Activated B cell treated with CpG ODN at 0.5 μM for 24 hours (primary cell): ENCODE data around the gene CNTROB. TPM values are rescaled to one million over a fixed set of nuclear protein-coding genes. Genes with fewer than 3 reads are reported as not detected.

Source experiments
- ATAC-seq: fragments of 200-7000 bp; cut with Tn5 transposase; one replicate; pipeline ENCODE4 v1.10.0; 2021; ENCODE audit warnings: low read depth, mild to moderate bottlenecking, moderate library complexity
- CTCF ChIA-PET: fragments of 350-600 bp; sonication (Branson Sonifier 250); formaldehyde crosslinking; loops from one replicate; lab custom pipeline; 2021; ENCODE audit warnings: antibody characterized with exemption; lab: Charles Lee
- POLR2A ChIA-PET: fragments of 350-600 bp; sonication (Branson Sonifier 250); formaldehyde crosslinking; loops from one replicate; lab custom pipeline; 2021; ENCODE audit warnings: antibody characterized with exemption; lab: Charles Lee
- DNase-seq: peaks from one replicate; pipeline ENCODE4 v3.0.0; 2022
- H3K27ac Mint-ChIP-seq: one replicate; pipeline ENCODE4 v1.8.0; 2020; ENCODE audit warnings: mixed read lengths
- H3K27me3 Mint-ChIP-seq: one replicate; pipeline ENCODE4 v1.8.0; 2021; ENCODE audit warnings: mixed read lengths
- H3K36me3 Mint-ChIP-seq: one replicate; pipeline ENCODE4 v1.8.0; 2021; ENCODE audit warnings: low read depth, mixed read lengths
- H3K4me1 Mint-ChIP-seq: one replicate; pipeline ENCODE4 v1.8.0; 2021; ENCODE audit warnings: mixed read lengths
- H3K4me3 Mint-ChIP-seq: one replicate; pipeline ENCODE4 v1.8.0; 2020; ENCODE audit warnings: mild to moderate bottlenecking, mixed read lengths
- H3K9me3 Mint-ChIP-seq: one replicate; pipeline ENCODE4 v1.8.0; 2020; ENCODE audit warnings: mixed read lengths
- CTCF ChIP-seq: fragments of 200-600 bp; IDR thresholded peaks from one replicate; pipeline ENCODE4 v1.8.0; 2022; ENCODE audit warnings: antibody characterized with exemption, mild to moderate bottlenecking
- intact Hi-C: fragments of 100-400 bp; cut with micrococcal nuclease; formaldehyde crosslinking; loops from one replicate; pipeline ENCODE4 v1.15.1; 2024
- total RNA-seq: library from RNA; stranded (reverse); gene quantifications from 2 replicates; pipeline ENCODE4 v1.2.3, GENCODE V29; 2022

CNTROB gene
- total RNA-seq, 1 donor from 2014 or later = 23.0 TPM

GRCh38 chr17:7940034-7940433 lies 8.0 kb downstream of the CNTROB start:
- ATAC-seq (no peak), DNase-seq (no peak)
- no peaks in the 10 kb centered on the region for H3K27me3 Mint-ChIP-seq
- intact Hi-C loops = no loop called here
- no peak overlapping the region for H3K27ac Mint-ChIP-seq
- H3K9me3 Mint-ChIP-seq = no peaks in the 10 kb centered on the region
- peaks cover 3% of the 10 kb centered on the region for H3K4me1 Mint-ChIP-seq
- H3K4me3 Mint-ChIP-seq = no peak overlapping the region
- TF ChIP-seq CTCF = no peak
- CTCF ChIA-PET = interaction anchor here (1.6 to 1.7 kb wide), 2 partner anchors 27 to 50 kb away, joined by 4 read pairs; no protein-coding TSS in a partner anchor
- peaks cover 73% of the 10 kb centered on the region for H3K36me3 Mint-ChIP-seq
- POLR2A ChIA-PET = no interaction called here

- no peak for TF ChIP-seq CTCF
- intact Hi-C loops = no loop called here
- Mint-ChIP-seq H3K9me3 (no peaks in the 10 kb centered on the region), H3K27ac (no peak overlapping the region), H3K36me3 (peaks cover 76% of the 10 kb centered on the region), H3K27me3 (no peaks in the 10 kb centered on the region), H3K4me1 (no peaks in the 10 kb centered on the region), H3K4me3 (no peak overlapping the region)
- DNase-seq (no peak), ATAC-seq (no peak)
- CTCF ChIA-PET = interaction anchor here (1.6 to 1.7 kb wide), 2 partner anchors 28 to 49 kb away, joined by 4 read pairs; no protein-coding TSS in a partner anchor
- POLR2A ChIA-PET = no interaction called here
Observed at GRCh38 chr17:7940743-7941142, 8.7 kb downstream of the CNTROB start.

GRCh38 chr17:7943291-7943690 lies 11.3 kb downstream of the CNTROB start:
- no peak overlapping the region for H3K27ac Mint-ChIP-seq
- no peaks in the 10 kb centered on the region for H3K27me3 Mint-ChIP-seq
- ChIA-PET CTCF (interaction anchor here (0.9 kb wide), 1 partner anchor 46 kb away, joined by 3 read pairs; no protein-coding TSS in a partner anchor), POLR2A (interaction anchor here (0.7 kb wide), 1 partner anchor 382 kb away, joined by 3 read pairs; no protein-coding TSS in a partner anchor)
- no peak for TF ChIP-seq CTCF
- DNase-seq (no peak), ATAC-seq (no peak)
- intact Hi-C loops = no loop called here
- H3K4me3 Mint-ChIP-seq = no peak overlapping the region
- peaks cover 78% of the 10 kb centered on the region for H3K36me3 Mint-ChIP-seq
- H3K9me3 Mint-ChIP-seq = no peaks in the 10 kb centered on the region
- no peaks in the 10 kb centered on the region for H3K4me1 Mint-ChIP-seq

GRCh38 chr17:7944326-7944725 lies 12.3 kb downstream of the CNTROB start:
- Mint-ChIP-seq H3K9me3 (no peaks in the 10 kb centered on the region), H3K4me3 (no peak overlapping the region), H3K27me3 (no peaks in the 10 kb centered on the region), H3K27ac (no peak overlapping the region), H3K36me3 (peaks cover 85% of the 10 kb centered on the region), H3K4me1 (no peaks in the 10 kb centered on the region)
- CTCF ChIA-PET = interaction anchor here (1.1 to 1.3 kb wide), 4 partner anchors 12 to 113 kb away, joined by 3 to 6 read pairs (median 4); no protein-coding TSS in a partner anchor
- no peak for ATAC-seq
- POLR2A ChIA-PET = interaction anchor here (1.4 kb wide), 1 partner anchor 11 kb away, joined by 4 read pairs; no protein-coding TSS in a partner anchor
- TF ChIP-seq CTCF = no peak
- no peak for DNase-seq
- intact Hi-C loops = no loop called here

GRCh38 chr17:7945651-7946050 lies 13.6 kb downstream of the CNTROB start:
- TF ChIP-seq CTCF = no peak
- POLR2A ChIA-PET = no interaction called here
- Mint-ChIP-seq H3K4me3 (no peak overlapping the region), H3K4me1 (no peaks in the 10 kb centered on the region), H3K9me3 (no peaks in the 10 kb centered on the region), H3K36me3 (peaks cover 84% of the 10 kb centered on the region), H3K27ac (no peak overlapping the region), H3K27me3 (no peaks in the 10 kb centered on the region)
- CTCF ChIA-PET = interaction anchor here (1.2 kb wide), 1 partner anchor 111 kb away, joined by 3 read pairs; no protein-coding TSS in a partner anchor
- intact Hi-C loops = no loop called here
- ATAC-seq (no peak), DNase-seq (no peak)
